Measurements from ENCODE around the gene PHF13. TPM values are rescaled to one million over a fixed set of nuclear protein-coding genes. Genes with fewer than 3 reads are reported as not detected.

The PHF13 gene
- polyA plus RNA-seq, 1 donor from 2014 or later, result 11.0 TPM

- no peaks in the 10 kb centered on the region for H3K9me3 ChIP-seq (ENCODE audit: low read length)
- H3K36me3 ChIP-seq (ENCODE audit: insufficient read depth, low read length), result no peaks in the 10 kb centered on the region
- H3K4me2 ChIP-seq (ENCODE audit: low read length), result no peak overlapping the region
- H2AFZ ChIP-seq (ENCODE audit: low read depth, low read length), result no peak overlapping the region
- peaks cover 23% of the 10 kb centered on the region for H3K79me2 ChIP-seq (replicated peaks; ENCODE audit: insufficient read depth, low read length)
- no peaks in the 10 kb centered on the region for H3K9me2 ChIP-seq (ENCODE audit: insufficient read depth, low read length)
- TF ChIP-seq RAD21 (conservative IDR thresholded peaks at IDR 0.05) (no peak), MXI1 (conservative IDR thresholded peaks at IDR 0.05; ENCODE audit: poor library complexity, severe bottlenecking) (no peak), TAF1 (IDR thresholded peaks at IDR 0.05; ENCODE audit: low read depth) (no peak), CTCF (IDR thresholded peaks at IDR 0.05; ENCODE audit: poor library complexity, severe bottlenecking) (no peak)
- H4K20me1 ChIP-seq (ENCODE audit: insufficient read depth), result no peaks in the 10 kb centered on the region
- no peaks in the 10 kb centered on the region for H3F3A ChIP-seq (ENCODE audit: insufficient read depth, low read length, poor library complexity, severe bottlenecking)
- H3K9ac ChIP-seq (ENCODE audit: low read length), result no peak overlapping the region
- no peak overlapping the region for H3K4me3 ChIP-seq (ENCODE audit: low read length)
- H3K27me3 ChIP-seq (ENCODE audit: insufficient read depth, low read depth, low read length), result no peaks in the 10 kb centered on the region
- H3K27ac ChIP-seq (ENCODE audit: low read length), result no peak overlapping the region
Measured at GRCh38 chr1:6621429-6622391, 8.2 kb downstream of the PHF13 start.

- TF ChIP-seq REST (IDR thresholded peaks at IDR 0.05; ENCODE audit: borderline replicate concordance), result no peak
- no peak for TF ChIP-seq POLR2AphosphoS5 (IDR thresholded peaks at IDR 0.05)
- no peak overlapping the region for H3K4me3 ChIP-seq (ENCODE audit: low read length)
- no peak overlapping the region for H3K9ac ChIP-seq (ENCODE audit: low read length)
- no peak overlapping the region for H2AFZ ChIP-seq (ENCODE audit: low read depth, low read length)
- H3K9me2 ChIP-seq (ENCODE audit: insufficient read depth, low read length), result no peaks in the 10 kb centered on the region
- no peaks in the 10 kb centered on the region for H4K20me1 ChIP-seq (ENCODE audit: insufficient read depth)
- no peaks in the 10 kb centered on the region for H3K36me3 ChIP-seq (ENCODE audit: insufficient read depth, low read length)
- no peaks in the 10 kb centered on the region for H3F3A ChIP-seq (ENCODE audit: insufficient read depth, low read length, poor library complexity, severe bottlenecking)
- H3K27ac ChIP-seq (ENCODE audit: low read length), result no peak overlapping the region
- no peak overlapping the region for H3K4me2 ChIP-seq (ENCODE audit: low read length)
- H3K27me3 ChIP-seq (ENCODE audit: insufficient read depth, low read depth, low read length), result no peaks in the 10 kb centered on the region
- no peaks in the 10 kb centered on the region for H3K9me3 ChIP-seq (ENCODE audit: low read length)
- H3K79me2 ChIP-seq (replicated peaks; ENCODE audit: insufficient read depth, low read length), result peaks cover 20% of the 10 kb centered on the region
Measured at GRCh38 chr1:6622396-6623152, 9.0 kb downstream of the PHF13 start.
